Measurements from ENCODE around the gene TBCCD1.

DNA sequence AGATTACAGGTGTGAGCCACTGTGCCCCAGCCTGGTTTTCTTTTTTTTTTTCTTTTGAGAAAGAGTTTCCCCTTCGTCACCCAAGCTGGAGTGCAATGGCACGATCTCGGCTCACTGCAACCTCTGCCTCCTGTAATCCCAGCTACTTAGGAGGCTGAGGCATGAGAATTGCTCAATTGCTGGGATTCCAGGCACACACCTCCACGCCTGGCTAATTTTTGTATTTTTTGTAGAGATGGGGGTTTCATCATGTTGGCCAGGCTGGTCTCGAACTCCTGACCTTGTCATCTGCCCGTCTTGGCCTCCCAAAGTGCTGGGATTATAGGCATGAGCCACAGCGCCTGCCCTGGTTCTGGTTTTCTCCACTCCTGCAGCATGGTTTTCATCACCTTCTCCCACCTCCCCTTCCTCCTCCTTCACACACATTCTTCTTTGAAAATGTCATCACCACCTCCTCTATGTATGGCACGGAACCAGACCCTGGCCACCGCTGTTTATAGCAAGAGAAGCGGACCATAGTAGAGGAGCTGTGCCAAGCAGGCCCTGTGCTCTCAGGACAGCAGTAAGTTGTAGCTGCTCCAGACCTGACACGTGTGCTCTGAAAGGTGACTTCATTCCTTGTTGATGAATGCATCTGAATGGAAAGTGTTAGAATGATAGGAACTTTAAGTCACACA, 31.1 kb upstream of the TBCCD1 start:
- TF ChIP-seq, protein P1, sequence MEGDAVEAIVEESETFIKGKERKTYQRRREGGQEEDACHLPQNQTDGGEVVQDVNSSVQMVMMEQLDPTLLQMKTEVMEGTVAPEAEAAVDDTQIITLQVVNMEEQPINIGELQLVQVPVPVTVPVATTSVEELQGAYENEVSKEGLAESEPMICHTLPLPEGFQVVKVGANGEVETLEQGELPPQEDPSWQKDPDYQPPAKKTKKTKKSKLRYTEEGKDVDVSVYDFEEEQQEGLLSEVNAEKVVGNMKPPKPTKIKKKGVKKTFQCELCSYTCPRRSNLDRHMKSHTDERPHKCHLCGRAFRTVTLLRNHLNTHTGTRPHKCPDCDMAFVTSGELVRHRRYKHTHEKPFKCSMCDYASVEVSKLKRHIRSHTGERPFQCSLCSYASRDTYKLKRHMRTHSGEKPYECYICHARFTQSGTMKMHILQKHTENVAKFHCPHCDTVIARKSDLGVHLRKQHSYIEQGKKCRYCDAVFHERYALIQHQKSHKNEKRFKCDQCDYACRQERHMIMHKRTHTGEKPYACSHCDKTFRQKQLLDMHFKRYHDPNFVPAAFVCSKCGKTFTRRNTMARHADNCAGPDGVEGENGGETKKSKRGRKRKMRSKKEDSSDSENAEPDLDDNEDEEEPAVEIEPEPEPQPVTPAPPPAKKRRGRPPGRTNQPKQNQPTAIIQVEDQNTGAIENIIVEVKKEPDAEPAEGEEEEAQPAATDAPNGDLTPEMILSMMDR (conservative IDR thresholded peaks at IDR 0.05; ENCODE audit: low read depth, low read length), result no peak
- TF ChIP-seq EZH2 (IDR thresholded peaks at IDR 0.05; ENCODE audit: borderline replicate concordance, low read depth, low read length, poor library complexity, severe bottlenecking), result no peak

Data from A673 (cell line).